ENCODE data around the gene KCNF1. TPM values are rescaled to one million over a fixed set of nuclear protein-coding genes. Genes with fewer than 3 reads are reported as not detected.

Gene KCNF1
- total and polyA plus RNA-seq, 2 of the 8 experiments (the other 6 are each of a cell fraction or from before 2014, with no cell fraction given) = 0.48 to 1.5 TPM

DNA sequence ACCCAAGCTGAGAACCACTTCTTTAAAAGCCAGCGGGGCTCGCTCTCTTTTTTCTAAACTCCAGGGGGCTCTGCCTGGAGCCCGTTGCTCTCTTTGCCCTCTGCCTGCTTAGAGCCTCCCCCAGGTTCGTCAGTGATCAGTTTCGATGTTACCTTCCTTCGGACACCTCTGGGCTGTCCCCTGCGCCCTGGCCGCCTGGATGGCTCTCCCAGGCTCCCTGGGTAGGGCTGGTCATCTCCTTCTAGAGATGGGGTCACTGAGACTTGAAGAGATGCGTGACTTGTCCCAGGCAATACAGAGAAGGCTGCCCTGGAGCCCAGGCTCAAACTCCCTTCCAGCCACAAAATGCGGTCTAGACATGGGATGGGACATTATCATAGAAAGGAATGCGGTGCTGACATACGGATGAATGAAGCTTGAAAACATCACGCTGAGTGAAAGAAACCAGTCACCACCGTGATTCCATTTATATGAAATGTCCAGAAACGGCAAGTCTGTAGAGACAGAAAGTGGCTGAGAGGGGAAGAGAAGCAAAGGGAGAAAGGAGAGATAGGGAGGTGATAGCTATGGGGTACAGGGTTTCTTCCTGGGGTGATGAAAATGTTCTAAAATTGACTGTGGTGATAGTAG, 14.6 kb downstream of the KCNF1 start:
- H2BK12ac ChIP-seq (ENCODE audit: low read depth, low read length) = no peak overlapping the region
- H2AK5ac ChIP-seq (ENCODE audit: low read depth, low read length) = no peak overlapping the region
- H3K18ac ChIP-seq (ENCODE audit: extremely low read depth, low read length) = no peak overlapping the region
- H3K9me3 ChIP-seq (ENCODE audit: insufficient read depth in 2 of 2, low read depth in 1 of 2, low read length in 1 of 2) = no peaks in the 10 kb centered on the region
- H4K5ac ChIP-seq (ENCODE audit: insufficient read length, low read depth, low read length) = no peak overlapping the region
- no peaks in the 10 kb centered on the region for H3K79me1 ChIP-seq (ENCODE audit: low read depth, low read length)
- ChIA-PET CTCF (ENCODE audit: partially characterized antibody) (interaction anchor here (1.0 to 11.9 kb wide), 5 partner anchors 9 to 94 kb away, joined by 3 to 125 read pairs (median 4); partner anchors contain the start of gene KCNF1), POLR2A (ENCODE audit: partially characterized antibody) (no interaction called here)
- no peak overlapping the region for H3K4me3 ChIP-seq (ENCODE audit: extremely low read depth in 1 of 4, insufficient read depth in 2 of 4, low read depth in 3 of 4, low read length in 4 of 4)
- no peaks in the 10 kb centered on the region; the same call in 1 of the 2 replicates for H3K23me2 ChIP-seq (ENCODE audit: low read depth, low read length)
- no peak overlapping the region for H3K27ac ChIP-seq (ENCODE audit: low read depth, low read length)
- no peak overlapping the region for H2BK120ac ChIP-seq (replicated peaks; ENCODE audit: low read depth, low read length)
- no peak overlapping the region for H3K56ac ChIP-seq (replicated peaks; ENCODE audit: insufficient read length, low read depth, low read length)
- no peak overlapping the region for H4K91ac ChIP-seq (replicated peaks; ENCODE audit: insufficient read length, low read length)
- H2BK15ac ChIP-seq (ENCODE audit: low read length) = no peak overlapping the region; the same call in 1 of the 2 replicates
- no peak overlapping the region for H2BK20ac ChIP-seq (ENCODE audit: low read length)
- H3K4me1 ChIP-seq (replicated peaks in 1 of 4; ENCODE audit: control insufficient read depth in 3 of 4, insufficient read depth in 4 of 4, low read length in 3 of 4) = peaks cover 0 to 16% (median 7%) of the 10 kb centered on the region in 4 experiments; a peak in 5 of 7 replicates
- H3K4me2 ChIP-seq (ENCODE audit: insufficient read depth in 1 of 2, low read depth in 2 of 2, low read length in 2 of 2) = no peak overlapping the region
- no peak overlapping the region for H2BK5ac ChIP-seq (ENCODE audit: low read depth, low read length)
- WGBS, 2 experiments (ENCODE audit: extremely low coverage in 1 of 2, insufficient coverage in 1 of 2, insufficient read length in 1 of 2, insufficient replicate concordance in 2 of 2, low coverage in 1 of 2, low lambda C conversion rate in 2 of 2, missing lambda C conversion rate in 1 of 2) = 90% methylated on average over 15 of the region's 15 CpGs; no CpG with 5 or more reads in 1 of the 2 experiments
- DNase-seq (ENCODE audit: low read depth in 1 of 2, low spot score in 2 of 2) = no peak
- H3K4ac ChIP-seq (replicated peaks; ENCODE audit: insufficient read length, low read depth, low read length) = no peak overlapping the region
- no peak overlapping the region for H3K9ac ChIP-seq (replicated peaks in 1 of 4; ENCODE audit: extremely low read depth in 1 of 4, low read depth in 3 of 4, low read length in 3 of 4)
- H3K36me3 ChIP-seq (ENCODE audit: control insufficient read depth in 2 of 4, insufficient read depth in 4 of 4, low read length in 3 of 4) = no peaks in the 10 kb centered on the region
- FAIRE-seq = no peak
- no peaks in the 10 kb centered on the region for H3K27me3 ChIP-seq (replicated peaks in 1 of 4; ENCODE audit: control insufficient read depth in 3 of 4, extremely low read depth in 1 of 4, insufficient read depth in 3 of 4, low read length in 3 of 4)
- H3K79me2 ChIP-seq (ENCODE audit: control insufficient read depth in 1 of 2, insufficient read depth in 2 of 2, low read length in 2 of 2) = no peaks in the 10 kb centered on the region
- no peak overlapping the region for H2AFZ ChIP-seq (ENCODE audit: low read length)
- H3K14ac ChIP-seq (ENCODE audit: insufficient read length) = no peak overlapping the region
- H3K23ac ChIP-seq (ENCODE audit: insufficient read length) = no peak overlapping the region
- no peaks in the 10 kb centered on the region for H4K20me1 ChIP-seq (replicated peaks in 1 of 2; ENCODE audit: control insufficient read depth in 1 of 2, insufficient read depth in 2 of 2, low read length in 2 of 2)
- no peak overlapping the region for H4K8ac ChIP-seq (ENCODE audit: extremely low read depth, insufficient read depth, low read length)
- TF ChIP-seq YY1 (IDR thresholded peaks at IDR 0.05; ENCODE audit: low read depth, low read length) = no peak
- no peak for TF ChIP-seq ZNF274 (IDR thresholded peaks at IDR 0.05; ENCODE audit: borderline replicate concordance, extremely low read depth, low read length)
- no peak for TF ChIP-seq EP300 (IDR thresholded peaks at IDR 0.05; ENCODE audit: borderline replicate concordance in 1 of 2, low read depth in 2 of 2, low read length in 2 of 2)
- no peak for TF ChIP-seq EZH2 (IDR thresholded peaks at IDR 0.05; ENCODE audit: low read depth, low read length, severe bottlenecking)
- TF ChIP-seq CHD1 (IDR thresholded peaks at IDR 0.05; ENCODE audit: low read depth, low read length) = no peak
- no peak for TF ChIP-seq MAFK (IDR thresholded peaks at IDR 0.05; ENCODE audit: low read depth, low read length)
- TF ChIP-seq RFX5 (IDR thresholded peaks at IDR 0.05; ENCODE audit: borderline replicate concordance, low read depth, low read length) = no peak
- no peak for TF ChIP-seq SP4 (IDR thresholded peaks at IDR 0.05; ENCODE audit: low read length)
- no peak for TF ChIP-seq TBP (IDR thresholded peaks at IDR 0.05; ENCODE audit: low read depth, low read length)
- no peak for TF ChIP-seq CREB1 (IDR thresholded peaks at IDR 0.05)
- no peak for TF ChIP-seq MAX (IDR thresholded peaks at IDR 0.05)
- no peak for TF ChIP-seq BCL11A (IDR thresholded peaks at IDR 0.05; ENCODE audit: low read depth in 2 of 2, low read length in 2 of 2)
- TF ChIP-seq RBBP5 (IDR thresholded peaks at IDR 0.05; ENCODE audit: borderline replicate concordance, low read depth, low read length) = no peak
- no peak for TF ChIP-seq KDM5A (IDR thresholded peaks at IDR 0.05; ENCODE audit: low read length)
